Measurements from ENCODE around the gene CSTB.

DNA sequence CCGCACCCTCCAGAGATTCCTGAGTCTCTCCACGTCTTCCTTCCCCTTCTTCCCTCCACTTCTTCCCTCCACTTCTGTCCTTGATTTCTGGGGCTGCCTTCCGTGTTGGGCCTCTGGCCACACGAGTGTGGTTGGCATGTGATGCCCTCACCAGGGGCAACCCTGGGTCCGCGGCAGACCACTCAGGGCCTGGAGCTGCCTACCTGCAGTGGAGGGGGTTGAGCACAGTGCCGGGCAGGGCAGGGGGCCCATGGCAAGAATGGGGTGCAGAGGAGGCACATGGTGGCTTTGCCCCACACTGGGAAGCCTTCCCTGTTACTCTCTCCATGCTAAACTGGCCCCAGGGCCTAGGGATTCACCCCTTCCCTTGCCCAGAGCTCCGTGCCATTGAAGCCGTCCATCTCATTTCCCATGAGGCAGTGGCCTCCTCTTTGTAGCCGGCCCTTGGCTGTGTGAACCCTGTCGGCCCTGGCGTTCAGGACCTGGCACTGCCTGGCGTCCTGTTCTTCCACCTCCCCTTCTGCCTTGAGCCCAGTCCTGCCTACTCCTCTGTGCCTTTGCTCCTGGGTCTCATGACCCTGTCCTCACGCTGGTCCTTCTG, 26.7 kb upstream of the CSTB start:
- TF ChIP-seq POLR2A (IDR thresholded peaks at IDR 0.05; ENCODE audit: low read depth, low read length) (no peak), POLR2AphosphoS5 (IDR thresholded peaks at IDR 0.05; ENCODE audit: low read depth, low read length) (no peak), SPI1 (IDR thresholded peaks at IDR 0.05; ENCODE audit: low read depth, low read length) (no peak), TAF1 (IDR thresholded peaks at IDR 0.05; ENCODE audit: low read depth, low read length) (no peak)

All from GM12891 (cell line).